ENCODE measurements around the gene TNFAIP8L3.

Gene TNFAIP8L3

DNA sequence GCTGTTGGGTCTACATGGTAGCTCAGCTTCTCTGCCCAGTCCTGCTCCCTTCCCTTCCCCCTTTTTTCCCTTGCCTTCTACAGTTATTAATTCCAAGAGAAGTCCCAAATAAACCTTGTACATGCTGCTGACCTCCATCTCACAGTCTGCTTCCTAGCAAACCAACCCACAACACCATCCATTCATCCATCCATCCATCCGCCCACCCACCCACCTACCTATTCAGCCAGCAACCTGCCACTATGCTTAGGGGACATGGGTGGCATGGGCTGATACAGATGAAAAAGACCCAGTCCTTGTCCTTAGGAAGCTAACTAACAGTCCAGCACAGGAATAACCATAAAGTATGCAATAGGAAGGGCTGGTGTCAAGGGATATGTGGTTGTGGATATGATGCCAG, 5.7 kb downstream of the TNFAIP8L3 start:
- no peak for DNase-seq

DNA sequence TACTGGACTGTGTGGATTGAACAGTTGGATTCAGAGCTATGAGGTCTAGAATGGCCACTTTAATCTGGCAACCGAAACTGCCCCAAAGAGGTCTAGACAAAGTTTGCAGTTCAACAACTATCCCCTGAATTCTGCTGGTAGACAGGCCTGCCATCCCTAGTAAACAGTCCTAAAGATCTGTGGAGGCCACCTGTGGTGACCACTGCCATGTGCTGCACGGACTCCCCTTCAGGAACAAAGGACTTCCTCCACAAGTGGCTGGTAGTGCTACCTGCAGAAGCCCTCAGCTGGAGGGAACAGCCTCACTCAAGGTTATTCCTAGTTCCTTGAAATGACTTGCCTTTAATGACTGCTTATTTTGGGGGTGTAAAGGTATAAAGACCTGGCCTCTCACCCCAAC, 6.1 kb downstream of the TNFAIP8L3 start:
- no peak for DNase-seq

DNA sequence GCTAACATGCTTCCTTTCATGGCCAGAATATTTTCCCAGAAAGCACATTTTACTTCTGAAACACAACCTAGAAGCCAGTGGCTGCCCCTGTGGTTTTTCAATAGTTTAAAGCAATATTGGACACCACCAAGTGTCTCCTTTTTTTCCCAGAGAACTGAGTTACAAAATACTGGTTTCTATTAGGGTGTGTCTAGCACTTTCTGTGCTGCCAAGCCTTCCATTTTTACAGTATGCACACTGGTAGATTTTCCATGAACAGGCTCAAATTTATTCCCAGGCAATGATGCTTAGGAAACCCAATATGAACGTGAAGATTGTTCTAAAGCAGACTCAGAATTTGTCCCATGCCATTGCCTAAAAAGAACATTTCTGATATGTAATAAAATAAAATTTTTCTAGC, 7.2 kb downstream of the TNFAIP8L3 start:
- no peak for DNase-seq

DNA sequence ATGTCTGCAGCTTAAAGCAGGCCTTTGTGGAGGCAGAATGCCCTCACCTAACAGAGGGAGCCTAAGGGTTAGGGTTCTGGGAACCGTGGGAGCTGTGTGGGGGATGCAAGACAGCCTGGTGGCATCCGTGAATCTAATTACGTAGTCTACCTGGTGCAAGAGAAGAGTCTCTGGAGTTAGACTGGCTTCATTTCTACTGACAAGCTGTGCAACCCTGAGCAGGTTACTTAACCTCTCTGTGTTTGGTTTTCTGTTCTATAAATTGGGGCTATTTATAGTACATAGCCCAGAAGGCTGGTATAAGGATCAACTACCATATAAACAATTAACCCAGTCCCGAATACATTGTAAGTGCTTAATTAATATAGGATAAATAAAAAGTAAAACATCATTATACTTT, 8.3 kb downstream of the TNFAIP8L3 start:
- no peak for DNase-seq

DNA sequence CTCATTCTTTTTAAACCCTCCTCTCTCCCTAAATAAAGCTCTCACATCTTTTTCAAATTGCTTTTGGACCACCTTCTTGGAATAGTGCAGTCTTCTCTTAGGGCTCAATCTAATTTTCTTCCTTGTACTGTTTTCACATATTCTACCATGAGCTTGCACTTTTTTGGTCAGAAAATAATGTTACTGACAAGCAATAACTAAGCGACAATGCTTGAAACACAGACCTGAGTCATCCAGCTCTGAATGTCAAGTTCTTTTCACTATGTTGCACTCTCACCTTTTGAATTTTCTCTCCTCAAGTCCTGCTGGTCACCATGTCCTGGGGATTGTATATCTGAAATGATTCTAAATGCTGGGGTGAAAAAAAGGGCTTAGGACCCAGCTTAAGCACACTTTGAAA, 8.9 kb downstream of the TNFAIP8L3 start:
- DNase-seq = no peak

- DNase-seq = no peak
Measured at GRCh38 chr15:51083641-51084166, 11.0 kb downstream of the TNFAIP8L3 start.

DNA sequence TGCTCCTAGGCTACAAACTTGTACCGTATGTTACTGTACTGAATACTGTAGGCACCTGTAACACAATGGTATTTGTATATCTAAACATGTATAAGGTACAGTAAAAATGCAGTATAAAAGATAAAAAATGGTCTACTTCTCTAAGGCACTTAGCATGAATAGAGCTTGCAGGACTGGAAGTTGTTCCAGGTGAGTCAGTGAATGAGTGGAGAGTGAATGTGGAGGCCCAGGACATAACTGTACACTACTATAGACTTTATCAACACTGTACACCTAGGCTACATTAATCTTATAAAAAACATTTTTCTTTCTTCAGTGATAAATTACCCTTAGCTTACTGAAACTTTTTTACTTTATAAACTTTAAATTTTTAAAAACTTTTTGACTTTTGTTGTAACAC, 12.5 kb downstream of the TNFAIP8L3 start:
- no peak for DNase-seq

- no peak for DNase-seq
Measured at GRCh38 chr15:51080286-51080685, 14.4 kb downstream of the TNFAIP8L3 start.

GRCh38 chr15:51079226-51079625, 15.5 kb downstream of the TNFAIP8L3 start:
- no peak for DNase-seq

DNA sequence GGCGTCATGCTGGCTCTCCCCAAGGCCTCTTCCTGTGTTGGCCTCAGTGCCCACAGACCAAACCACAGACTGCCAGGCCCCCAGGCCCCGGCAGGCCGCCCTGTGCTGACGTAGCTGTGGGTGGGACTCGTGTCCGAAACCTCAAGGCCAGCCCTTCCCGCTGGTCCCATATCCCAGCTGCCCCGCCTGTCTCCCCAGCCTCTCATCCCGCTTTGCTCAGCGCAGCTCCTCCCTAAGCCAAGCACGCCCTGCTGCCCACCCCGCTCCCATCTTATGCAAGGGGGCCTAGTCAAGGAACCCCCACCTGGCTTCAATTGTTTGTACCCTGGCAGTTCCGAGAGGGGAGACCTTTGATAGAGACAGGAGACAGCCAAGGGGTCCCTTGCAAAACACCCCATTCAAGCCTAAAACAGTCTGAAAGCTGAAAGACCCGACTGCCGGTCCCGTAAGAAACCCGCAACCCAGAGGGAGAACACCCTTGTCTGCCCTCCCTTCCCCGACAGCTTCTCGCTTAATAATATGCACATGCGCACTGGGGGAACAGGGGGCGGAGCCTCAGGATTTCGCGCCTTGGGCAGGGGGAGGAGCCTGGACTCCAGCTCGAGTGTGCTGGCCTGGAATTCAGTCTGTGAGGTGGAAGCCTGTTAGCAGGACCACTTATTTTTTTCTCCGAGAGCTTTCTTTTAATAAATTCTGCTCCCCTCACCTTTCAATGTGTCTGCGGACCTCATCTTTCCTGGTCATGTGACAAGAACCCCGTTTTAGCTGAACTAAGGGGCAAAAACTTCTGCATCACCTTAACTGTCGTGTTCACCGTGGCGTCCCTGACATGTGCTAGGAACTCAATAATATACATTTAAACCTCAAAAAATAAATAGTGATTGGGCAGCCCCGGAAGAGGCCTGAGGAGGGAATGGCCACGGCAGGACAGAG, 17.2 kb downstream of the TNFAIP8L3 start:
- peak; percentile 78 for DNase-seq

- no peak for DNase-seq
Measured at GRCh38 chr15:51076524-51077220, 18.0 kb downstream of the TNFAIP8L3 start.

GRCh38 chr15:51075826-51076523, 18.7 kb downstream of the TNFAIP8L3 start:
- no peak for DNase-seq

DNA sequence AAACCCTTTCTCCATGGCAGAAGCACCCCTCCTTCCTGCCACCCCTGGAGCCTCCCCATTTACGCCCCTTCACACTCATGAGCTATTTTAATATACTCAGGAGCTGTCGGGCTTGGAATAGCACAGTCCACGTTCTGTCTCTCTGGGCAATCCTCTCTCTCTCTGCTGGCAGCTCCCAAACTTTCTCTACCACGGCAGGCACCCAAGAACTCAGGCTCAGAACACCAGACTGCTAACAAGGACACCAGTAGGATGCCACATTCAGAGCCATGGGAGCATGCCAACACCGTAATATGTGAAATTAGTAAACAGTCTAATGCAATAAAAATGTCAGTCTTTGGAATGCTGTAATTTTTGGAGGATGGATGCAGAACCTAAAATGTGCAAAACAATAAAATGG, 19.3 kb downstream of the TNFAIP8L3 start:
- no peak for DNase-seq

GRCh38 chr15:51074926-51075325, 19.8 kb downstream of the TNFAIP8L3 start:
- no peak for DNase-seq

DNA sequence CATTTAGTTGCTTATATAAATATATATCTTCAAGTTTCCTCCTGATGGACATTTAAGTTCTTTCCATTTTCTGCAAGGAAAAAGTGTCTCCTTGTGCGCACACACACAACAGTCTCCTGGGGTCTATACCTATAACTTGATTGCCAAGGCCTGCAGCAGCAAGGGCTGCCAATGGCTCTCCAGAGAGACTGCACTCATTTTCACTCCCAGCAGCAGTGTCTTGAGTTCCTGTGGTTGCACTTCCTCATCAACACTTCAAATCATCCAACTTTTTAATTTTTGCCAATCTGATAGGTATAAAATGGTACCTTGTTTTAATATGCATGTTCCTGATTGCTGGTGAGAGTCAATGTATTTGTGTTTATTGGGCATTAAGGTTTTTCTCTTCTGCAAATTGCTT, 23.1 kb downstream of the TNFAIP8L3 start:
- no peak for DNase-seq

- no peak for DNase-seq
Measured at GRCh38 chr15:51069983-51070382, 24.7 kb downstream of the TNFAIP8L3 start.

GRCh38 chr15:51067510-51067909, 27.2 kb downstream of the TNFAIP8L3 start:
- no peak for DNase-seq

DNA sequence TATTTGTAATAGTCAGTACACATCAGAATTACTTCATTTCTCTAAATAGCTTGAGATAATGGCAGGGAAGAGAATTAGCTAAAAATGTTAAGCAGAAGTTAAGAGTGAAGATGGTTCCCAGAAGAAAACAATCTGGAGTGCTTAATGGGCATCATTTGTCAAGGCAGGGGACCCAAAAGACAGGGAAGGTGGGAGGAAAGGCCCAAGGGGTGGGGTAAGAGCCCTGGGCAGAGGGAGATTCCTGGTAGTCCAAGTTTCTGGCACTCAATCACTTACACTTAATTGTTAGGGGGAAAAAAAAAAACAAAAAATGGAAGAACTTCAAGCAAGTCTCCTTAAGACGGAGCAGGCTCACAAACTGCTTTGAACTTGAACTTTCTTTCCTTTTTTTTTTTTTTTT, 28.9 kb downstream of the TNFAIP8L3 start:
- DNase-seq = no peak

DNA sequence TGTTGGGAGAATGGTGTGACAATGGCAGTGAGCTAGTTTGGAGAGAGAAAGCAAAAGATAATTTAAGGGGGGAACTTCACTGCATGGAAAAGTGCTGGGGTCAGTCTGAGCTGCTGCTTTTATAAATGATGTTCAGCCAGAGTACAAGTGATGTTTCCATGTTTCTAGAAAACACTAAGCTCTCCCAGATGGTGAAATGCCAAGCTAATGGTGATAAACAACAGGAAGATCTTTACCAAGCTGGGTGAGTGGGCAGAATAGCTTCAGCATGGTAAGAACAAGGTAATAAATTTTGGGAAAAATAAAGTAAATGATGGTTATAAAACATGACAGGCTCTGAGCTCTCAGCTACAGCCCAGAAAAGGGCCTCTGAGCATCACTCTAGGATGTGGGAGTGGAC, 29.4 kb downstream of the TNFAIP8L3 start:
- no peak for DNase-seq

DNA sequence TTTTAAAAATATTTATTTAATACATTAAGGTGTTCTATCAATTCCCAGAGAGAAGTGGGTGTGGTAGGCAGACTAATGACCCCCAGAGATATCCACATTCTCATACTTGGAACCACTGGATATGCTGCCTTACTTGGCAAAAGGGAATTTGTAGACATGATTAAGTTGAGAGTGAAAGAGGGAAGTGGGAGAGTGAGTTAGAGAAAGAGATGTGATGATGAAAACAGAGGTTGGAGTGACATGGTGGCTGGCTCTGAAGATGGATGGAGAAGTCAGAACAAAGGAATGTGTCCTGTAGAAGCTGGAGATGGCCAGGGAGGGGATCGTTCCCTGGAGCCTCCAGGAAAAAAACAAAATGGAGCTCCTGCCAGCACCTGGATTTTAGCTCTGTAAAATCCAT, 32.0 kb downstream of the TNFAIP8L3 start:
- no peak for DNase-seq

DNA sequence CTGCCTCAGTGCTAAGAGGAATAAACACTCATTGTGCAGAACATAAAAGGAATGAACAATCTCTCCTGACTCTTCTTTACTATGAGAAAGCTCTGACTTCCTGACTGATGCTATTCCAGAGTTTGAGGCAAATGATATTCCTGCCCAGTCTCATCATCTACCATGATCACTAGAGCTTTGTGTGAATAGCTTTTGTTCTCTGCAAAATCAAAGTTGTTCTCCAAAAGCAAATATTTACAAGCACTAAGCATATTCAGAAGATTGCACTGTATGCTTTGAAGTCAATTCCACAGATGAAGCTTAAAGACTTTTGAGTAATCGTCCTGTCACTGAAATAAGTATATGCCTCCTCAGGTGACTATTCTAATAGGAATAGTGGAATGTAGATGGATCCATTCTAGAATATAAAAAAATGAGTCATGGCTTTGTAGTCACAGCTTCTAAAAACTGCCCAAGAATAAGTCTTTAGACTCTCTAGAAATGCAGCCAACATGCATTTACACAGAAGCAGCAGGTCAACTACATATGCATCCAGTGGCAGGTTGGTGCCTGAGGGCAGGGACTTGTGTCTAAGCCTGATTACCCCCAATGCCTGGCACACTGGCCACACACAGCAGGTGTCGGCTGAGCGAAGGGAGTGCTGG, 34.6 kb downstream of the TNFAIP8L3 start:
- no peak for DNase-seq

DNA sequence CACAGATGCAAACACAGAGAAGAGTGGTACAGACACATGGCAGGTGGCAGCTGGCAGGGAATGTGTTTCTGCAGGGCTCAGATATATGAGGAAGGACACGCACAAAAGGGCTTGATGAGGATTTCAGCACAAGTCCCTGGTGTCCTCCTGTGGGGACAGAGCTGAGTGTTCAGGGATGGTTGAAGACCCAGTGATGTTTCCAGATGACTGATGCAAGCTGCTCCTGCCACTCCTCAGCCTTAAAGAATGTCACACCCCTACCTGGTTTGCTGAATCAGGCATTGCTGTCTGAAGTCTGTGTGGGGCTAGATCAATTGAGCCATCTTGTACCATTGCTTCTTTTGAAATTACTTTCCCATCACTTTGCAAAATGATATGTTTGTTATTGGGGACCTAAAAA, 40.2 kb downstream of the TNFAIP8L3 start:
- DNase-seq = no peak

- no peak for DNase-seq
Measured at GRCh38 chr15:51053571-51053970, 41.1 kb downstream of the TNFAIP8L3 start.
